GM23338 (cell line): Measurements from ENCODE around the gene B4GALT1. TPM values are rescaled to one million over a fixed set of nuclear protein-coding genes. Genes with fewer than 3 reads are reported as not detected.

Source experiments
- ATAC-seq: fragments of 200-7000 bp; cut with Tn5 transposase; 3 replicates; pipeline ENCODE4 v1.9.1; 2020
- DNase-seq: peaks from one replicate; pipeline ENCODE4 v3.0.0-alpha.2; 2015; ENCODE audit warnings: low spot score
- H2AFZ ChIP-seq: fragments of 200-600 bp; sonication (generic); 2 replicates; pipeline ENCODE4 v1.8.0; 2016; ENCODE audit warnings: antibody characterized with exemption, mild to moderate bottlenecking, moderate library complexity
- H3F3A ChIP-seq: fragments of 200-600 bp; sonication (generic); replicated peaks from 2 replicates; pipeline ENCODE4 v1.8.0; 2017; ENCODE audit warnings: antibody characterized with exemption, mixed run types, low read depth
- H3K27ac ChIP-seq: fragments of 200-600 bp; sonication (generic); 2 replicates; pipeline ENCODE4 v1.6.1; 2016; ENCODE audit warnings: low read depth
- H3K27me3 ChIP-seq: fragments of 200-600 bp; sonication (generic); 2 replicates; pipeline ENCODE4 v1.8.0; 2016; ENCODE audit warnings: mild to moderate bottlenecking, mixed run types, moderate library complexity; ENCODE audit not compliant: insufficient read depth
- H3K36me3 ChIP-seq: fragments of 200-600 bp; sonication (generic); 2 replicates; pipeline ENCODE4 v1.8.0; 2016; ENCODE audit warnings: mild to moderate bottlenecking; ENCODE audit not compliant: insufficient read depth
- H3K4me1 ChIP-seq: fragments of 200-600 bp; sonication (generic); 2 replicates; pipeline ENCODE4 v1.8.0; 2016; ENCODE audit warnings: mild to moderate bottlenecking, moderate library complexity; ENCODE audit not compliant: insufficient read depth
- H3K4me2 ChIP-seq: fragments of 200-600 bp; sonication (generic); 2 replicates; pipeline ENCODE4 v1.7.1; 2017; ENCODE audit warnings: mixed run types
- H3K4me3 ChIP-seq: fragments of 200-600 bp; sonication (generic); 2 replicates; pipeline ENCODE4 v1.6.1; 2016; ENCODE audit warnings: mixed run types
- H3K79me2 ChIP-seq: fragments of 200-600 bp; sonication (generic); replicated peaks from 2 replicates; pipeline ENCODE4 v1.8.0; 2017; ENCODE audit warnings: mild to moderate bottlenecking; ENCODE audit not compliant: insufficient read depth
- H3K9me2 ChIP-seq: fragments of 200-600 bp; sonication (generic); 2 replicates; pipeline ENCODE4 v1.8.0; 2017; ENCODE audit not compliant: insufficient read depth
- H4K20me1 ChIP-seq: fragments of 200-600 bp; sonication (generic); replicated peaks from 2 replicates; pipeline ENCODE4 v1.8.0; 2017; ENCODE audit warnings: mild to moderate bottlenecking; ENCODE audit not compliant: insufficient read depth
- H3K27ac Mint-ChIP-seq: 2 replicates; pipeline ENCODE4 v1.8.0; 2020; ENCODE audit warnings: inconsistent platforms, mild to moderate bottlenecking, moderate library complexity, mixed read lengths
- H3K27me3 Mint-ChIP-seq: 3 replicates; pipeline ENCODE4 v1.8.0; 2022; ENCODE audit warnings: low read depth, mild to moderate bottlenecking, moderate library complexity, mixed read lengths, inconsistent platforms; ENCODE audit not compliant: insufficient read depth, poor library complexity
- H3K36me3 Mint-ChIP-seq: 3 replicates; pipeline ENCODE4 v1.8.0; 2021; ENCODE audit warnings: low read depth, mild to moderate bottlenecking, inconsistent platforms, moderate library complexity, mixed read lengths
- H3K4me1 Mint-ChIP-seq: 3 replicates; pipeline ENCODE4 v1.8.0; 2020; ENCODE audit warnings: mild to moderate bottlenecking, inconsistent platforms, mixed read lengths
- H3K4me3 Mint-ChIP-seq: 3 replicates; pipeline ENCODE4 v1.8.0; 2021; ENCODE audit warnings: moderate library complexity, mild to moderate bottlenecking, inconsistent platforms, mixed read lengths
- H3K9me3 Mint-ChIP-seq: 3 replicates; pipeline ENCODE4 v1.8.0; 2020; ENCODE audit warnings: moderate library complexity, mild to moderate bottlenecking, inconsistent platforms, mixed read lengths
- CREB1 ChIP-seq: fragments of 250-450 bp; sonication (Bioruptor Pico); IDR thresholded peaks from 2 replicates; pipeline ENCODE4 v1.5.0; 2020; ENCODE audit warnings: low read depth, mild to moderate bottlenecking, moderate library complexity
- ETS1 ChIP-seq: IDR thresholded peaks from 2 replicates; pipeline ENCODE4 v1.6.1; 2016; ENCODE audit warnings: antibody characterized with exemption
- EZH2 ChIP-seq: fragments of 200-600 bp; sonication (generic); IDR thresholded peaks from one replicate; pipeline ENCODE4 v1.8.0; 2017; ENCODE audit warnings: antibody characterized with exemption, mild to moderate bottlenecking, low read depth; ENCODE audit not compliant: unreplicated experiment
- JUNB ChIP-seq: IDR thresholded peaks from one replicate; pipeline ENCODE4 v1.6.1; 2016; ENCODE audit warnings: antibody characterized with exemption; ENCODE audit not compliant: unreplicated experiment
- NANOG ChIP-seq: IDR thresholded peaks from 2 replicates; pipeline ENCODE4 v1.6.1; 2016; ENCODE audit warnings: antibody characterized with exemption, borderline replicate concordance
- POLR2AphosphoS5 ChIP-seq: IDR thresholded peaks from 2 replicates; pipeline ENCODE4 v1.6.1; 2016; ENCODE audit warnings: antibody characterized with exemption, low read depth
- STAT1 ChIP-seq: IDR thresholded peaks from one replicate; pipeline ENCODE4 v1.6.1; 2016; ENCODE audit warnings: antibody characterized with exemption; ENCODE audit not compliant: unreplicated experiment
- ZNF114 ChIP-seq: fragments of 250-450 bp; sonication (Bioruptor Pico); IDR thresholded peaks from 2 replicates; pipeline ENCODE4 v1.5.0; 2020; ENCODE audit warnings: mild to moderate bottlenecking, moderate library complexity
- polyA plus RNA-seq: library from polyadenylated mRNA; unstranded; fragments of >200 nt; fragmentation: Nextera tagmentation; extraction: Ambion mirVana; gene quantifications from 2 replicates; pipeline ENCODE4 v1.2.1, GENCODE V29; 2016
- total RNA-seq: library from RNA; depleted of rRNA; stranded (reverse); fragments of >200 nt; shearing (Covaris generic); gene quantifications from 2 replicates; pipeline ENCODE4 v1.2.3, GENCODE V29; 2014
- TF ChIP-seq, protein P1 (sequence below): IDR thresholded peaks from one replicate; pipeline ENCODE4 v1.6.1; 2018; ENCODE audit warnings: antibody characterized with exemption; ENCODE audit not compliant: unreplicated experiment

The B4GALT1 gene
- total and polyA plus RNA-seq, 2 experiments from 2014 or later = 6.3 to 15.8 TPM

DNA sequence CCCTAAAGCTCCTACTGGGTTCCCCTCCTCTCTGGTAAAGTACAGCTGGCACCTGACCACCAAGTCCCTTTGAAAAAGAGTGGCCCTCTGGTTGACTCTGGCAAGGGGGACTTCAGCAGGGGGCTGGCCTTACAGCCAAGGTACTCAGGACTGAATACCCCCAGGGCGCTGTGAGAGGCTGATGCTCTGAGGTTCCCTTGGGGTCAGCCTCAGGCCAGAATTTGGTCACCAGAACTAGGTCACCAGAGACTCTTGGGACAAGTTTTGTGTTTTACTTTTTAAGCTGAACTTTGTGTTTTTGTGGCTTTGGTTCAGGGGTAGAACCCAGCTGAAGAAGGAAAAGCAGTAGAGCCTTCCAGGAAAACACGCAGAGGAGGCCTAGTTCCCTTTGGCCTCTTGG is 67.4 kb downstream of the B4GALT1 start (continued):
- TF ChIP-seq, protein P1, sequence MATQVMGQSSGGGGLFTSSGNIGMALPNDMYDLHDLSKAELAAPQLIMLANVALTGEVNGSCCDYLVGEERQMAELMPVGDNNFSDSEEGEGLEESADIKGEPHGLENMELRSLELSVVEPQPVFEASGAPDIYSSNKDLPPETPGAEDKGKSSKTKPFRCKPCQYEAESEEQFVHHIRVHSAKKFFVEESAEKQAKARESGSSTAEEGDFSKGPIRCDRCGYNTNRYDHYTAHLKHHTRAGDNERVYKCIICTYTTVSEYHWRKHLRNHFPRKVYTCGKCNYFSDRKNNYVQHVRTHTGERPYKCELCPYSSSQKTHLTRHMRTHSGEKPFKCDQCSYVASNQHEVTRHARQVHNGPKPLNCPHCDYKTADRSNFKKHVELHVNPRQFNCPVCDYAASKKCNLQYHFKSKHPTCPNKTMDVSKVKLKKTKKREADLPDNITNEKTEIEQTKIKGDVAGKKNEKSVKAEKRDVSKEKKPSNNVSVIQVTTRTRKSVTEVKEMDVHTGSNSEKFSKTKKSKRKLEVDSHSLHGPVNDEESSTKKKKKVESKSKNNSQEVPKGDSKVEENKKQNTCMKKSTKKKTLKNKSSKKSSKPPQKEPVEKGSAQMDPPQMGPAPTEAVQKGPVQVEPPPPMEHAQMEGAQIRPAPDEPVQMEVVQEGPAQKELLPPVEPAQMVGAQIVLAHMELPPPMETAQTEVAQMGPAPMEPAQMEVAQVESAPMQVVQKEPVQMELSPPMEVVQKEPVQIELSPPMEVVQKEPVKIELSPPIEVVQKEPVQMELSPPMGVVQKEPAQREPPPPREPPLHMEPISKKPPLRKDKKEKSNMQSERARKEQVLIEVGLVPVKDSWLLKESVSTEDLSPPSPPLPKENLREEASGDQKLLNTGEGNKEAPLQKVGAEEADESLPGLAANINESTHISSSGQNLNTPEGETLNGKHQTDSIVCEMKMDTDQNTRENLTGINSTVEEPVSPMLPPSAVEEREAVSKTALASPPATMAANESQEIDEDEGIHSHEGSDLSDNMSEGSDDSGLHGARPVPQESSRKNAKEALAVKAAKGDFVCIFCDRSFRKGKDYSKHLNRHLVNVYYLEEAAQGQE = no peak
- TF ChIP-seq POLR2AphosphoS5 (no peak), NANOG (no peak), STAT1 (no peak), JUNB (no peak), ZNF114 (no peak), CREB1 (no peak), ETS1 (no peak), EZH2 (no peak)

- no peak overlapping the region for H3K27ac Mint-ChIP-seq
- H3K4me1 Mint-ChIP-seq = no peaks in the 10 kb centered on the region
- H3F3A ChIP-seq = no peaks in the 10 kb centered on the region
- H3K79me2 ChIP-seq = no peaks in the 10 kb centered on the region
- H2AFZ ChIP-seq = no peak overlapping the region
- DNase-seq (no peak), ATAC-seq (no peak)
- H3K4me2 ChIP-seq = no peak overlapping the region
- no peak overlapping the region for H3K4me3 ChIP-seq
- H3K27me3 ChIP-seq = no peaks in the 10 kb centered on the region
- H3K36me3 ChIP-seq = no peaks in the 10 kb centered on the region
- no peak overlapping the region for H3K27ac ChIP-seq
- no peaks in the 10 kb centered on the region for H4K20me1 ChIP-seq
- H3K36me3 Mint-ChIP-seq = no peaks in the 10 kb centered on the region
- H3K4me3 Mint-ChIP-seq = no peak overlapping the region
- no peaks in the 10 kb centered on the region for H3K4me1 ChIP-seq
- TF ChIP-seq EZH2 = no peak
- no peak for TF ChIP-seq CREB1
- TF ChIP-seq, protein P1 = no peak
- no peak for TF ChIP-seq NANOG
- no peaks in the 10 kb centered on the region for H3K9me3 Mint-ChIP-seq
- peaks cover 3% of the 10 kb centered on the region for H3K27me3 Mint-ChIP-seq
- H3K9me2 ChIP-seq = 0 out of 2 replicates have a peak, but pooled peaks cover 9% of the 10 kb centered on the region
These were observed 69.9 kb downstream of the B4GALT1 start for GRCh38 chr9:33097192-33097591.
